ENCODE results near the gene DIP2B. TPM values are rescaled to one million over a fixed set of nuclear protein-coding genes. Genes with fewer than 3 reads are reported as not detected.

DIP2B gene
- total and polyA plus RNA-seq, 12 donors: 3.0 to 21.5 (median 15.8) TPM

GRCh38 chr12:50568338-50569091, 63.7 kb downstream of the DIP2B start:
- Histone ChIP-seq H3K9me3 (no peaks in the 10 kb centered on the region), H3K27ac (peak overlapping the region in 9 of 10 donors; percentile 5 to 78 (median 65)), H3K4me1 (peaks cover 5 to 81% (median 48%) of the 10 kb centered on the region in 9 donors), H3K4me3 (no peak overlapping the region), H3K36me3 (no peaks in the 10 kb centered on the region), H3K27me3 (no peaks in the 10 kb centered on the region)
- no peak for TF ChIP-seq CTCF (IDR thresholded peaks at IDR 0.05)
- DNase-seq (no peak), ATAC-seq (peak in 5 of 8 donors; percentile 12 to 53 (median 30))
- WGBS, 2 donors: 39 to 51% methylated on average over 4 of the region's 4 CpGs
- intact Hi-C loops (cut with DNase I): loop anchor here in 2 of 10 donors (5.0 kb wide), 3 partner anchors 34 to 61 kb away; no protein-coding TSS in a partner anchor

- no peak for TF ChIP-seq CTCF (IDR thresholded peaks at IDR 0.05)
- Histone ChIP-seq H3K27ac (peak overlapping the region in 7 of 10 donors; percentile 7 to 78 (median 65)), H3K4me3 (no peak overlapping the region), H3K27me3 (no peaks in the 10 kb centered on the region), H3K36me3 (no peaks in the 10 kb centered on the region), H3K4me1 (peaks cover 5 to 81% (median 56%) of the 10 kb centered on the region in 9 donors), H3K9me3 (no peaks in the 10 kb centered on the region)
- ATAC-seq (peak in 6 of 8 donors; percentile 38 to 75 (median 60)), DNase-seq (peak in 1 of 2 donors; percentile 25)
- 40 to 43% methylated on average over 2 of the region's 2 CpGs for WGBS, 2 donors
- intact Hi-C loops (cut with DNase I): loop anchor here in 2 of 10 donors (5.0 kb wide), 3 partner anchors 33 to 62 kb away; no protein-coding TSS in a partner anchor
These were observed 64.5 kb downstream of the DIP2B start for GRCh38 chr12:50569321-50569720.

GRCh38 chr12:50569876-50570275, 65.1 kb downstream of the DIP2B start:
- intact Hi-C loops (cut with DNase I): loop anchor here in 3 of 10 donors (5.0 kb wide), 3 partner anchors 32 to 63 kb away; no protein-coding TSS in a partner anchor
- H3K9me3 ChIP-seq: no peaks in the 10 kb centered on the region
- no peaks in the 10 kb centered on the region for H3K27me3 ChIP-seq
- no peak for TF ChIP-seq CTCF (IDR thresholded peaks at IDR 0.05)
- WGBS, 2 donors: 50 to 68% methylated on average over 3 of the region's 3 CpGs
- peaks cover 11 to 81% (median 62%) of the 10 kb centered on the region in 9 donors for H3K4me1 ChIP-seq
- no peak for ATAC-seq
- H3K36me3 ChIP-seq: no peaks in the 10 kb centered on the region
- H3K4me3 ChIP-seq: no peak overlapping the region
- H3K27ac ChIP-seq: peak overlapping the region in 4 of 10 donors; percentile 0 to 72 (median 39)
- no peak for DNase-seq

- DNase-seq: no peak
These were observed 67.0 kb downstream of the DIP2B start for GRCh38 chr12:50571786-50572185.

More at GRCh38 chr12:50571786-50572185, 67.0 kb downstream of the DIP2B start:
- no peak for ATAC-seq
- Histone ChIP-seq H3K4me3 (no peak overlapping the region), H3K27me3 (no peaks in the 10 kb centered on the region), H3K9me3 (no peaks in the 10 kb centered on the region), H3K27ac (peak overlapping the region in 1 of 10 donors; percentile 34), H3K36me3 (no peaks in the 10 kb centered on the region), H3K4me1 (peaks cover 14 to 80% (median 71%) of the 10 kb centered on the region in 9 donors)
- 86 to 96% methylated on average over 7 of the region's 7 CpGs for WGBS, 2 donors
- no peak for TF ChIP-seq CTCF (IDR thresholded peaks at IDR 0.05)
- intact Hi-C loops (cut with DNase I): loop anchor here in 1 of 10 donors (5.0 kb wide), 1 partner anchor 64 kb away; no protein-coding TSS in a partner anchor
